PFSK-1 (cell line): Measurements from ENCODE around the gene PCSK2.

Source experiments
- POLR2AphosphoS5 ChIP-seq: IDR thresholded peaks from 2 replicates; pipeline ENCODE4 v1.6.1; 2012; ENCODE audit warnings: low read depth, mild to moderate bottlenecking, control low read depth, low read length, moderate library complexity
- SIN3A ChIP-seq: IDR thresholded peaks from 2 replicates; pipeline ENCODE4 v1.6.1; 2012; ENCODE audit warnings: mild to moderate bottlenecking, low read length, moderate library complexity, borderline replicate concordance; ENCODE audit not compliant: insufficient read depth

DNA sequence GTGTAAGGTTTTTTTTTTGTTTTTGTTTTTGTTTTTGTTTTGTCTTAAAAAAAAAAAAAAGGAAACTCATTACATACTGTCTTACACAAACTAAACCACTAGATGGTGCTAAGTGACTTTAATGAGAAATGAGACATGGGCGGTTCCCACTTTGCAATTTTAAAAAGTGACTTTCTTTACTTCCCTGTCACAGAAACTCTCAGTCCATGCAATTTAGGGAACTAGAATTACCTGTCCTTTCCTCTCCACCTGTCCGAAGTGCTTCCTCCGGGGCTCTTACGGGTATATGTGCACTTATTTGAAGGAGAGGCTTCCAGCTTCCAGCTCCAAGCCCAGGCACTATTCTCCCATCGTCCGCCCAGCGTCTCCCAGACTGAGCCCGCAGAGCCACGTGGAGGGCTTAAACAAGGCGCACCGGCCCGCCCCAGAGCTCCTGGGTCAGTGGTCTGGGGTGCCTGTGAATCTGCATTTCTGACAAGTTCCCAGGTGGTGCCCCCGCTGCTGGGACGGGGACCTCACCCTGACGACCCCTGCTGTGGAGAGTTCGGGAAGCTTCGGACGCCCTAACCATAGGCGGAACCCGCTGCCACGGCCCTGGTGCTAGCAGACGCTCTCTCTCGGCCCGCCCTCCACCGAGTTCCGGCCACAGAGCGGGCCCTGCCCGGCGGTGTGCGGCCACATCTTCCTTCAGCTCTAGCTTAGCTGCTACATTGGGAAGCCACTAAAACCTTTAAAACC, 278.2 kb downstream of the PCSK2 start:
- TF ChIP-seq POLR2AphosphoS5 (no peak), SIN3A (no peak)
